GM19351 (cell line): ENCODE data around the gene OR2B2.
A peak's percentile ranks its signal among the peaks of the same experiment; 100 is the strongest.

Experiments
- ATAC-seq: cut with Tn5 transposase; IDR thresholded peaks from one replicate; pipeline ENCODE4 v1.9.1; 2021; ENCODE audit warnings: mild to moderate bottlenecking, moderate library complexity; ENCODE audit not compliant: unreplicated experiment

Gene OR2B2

DNA sequence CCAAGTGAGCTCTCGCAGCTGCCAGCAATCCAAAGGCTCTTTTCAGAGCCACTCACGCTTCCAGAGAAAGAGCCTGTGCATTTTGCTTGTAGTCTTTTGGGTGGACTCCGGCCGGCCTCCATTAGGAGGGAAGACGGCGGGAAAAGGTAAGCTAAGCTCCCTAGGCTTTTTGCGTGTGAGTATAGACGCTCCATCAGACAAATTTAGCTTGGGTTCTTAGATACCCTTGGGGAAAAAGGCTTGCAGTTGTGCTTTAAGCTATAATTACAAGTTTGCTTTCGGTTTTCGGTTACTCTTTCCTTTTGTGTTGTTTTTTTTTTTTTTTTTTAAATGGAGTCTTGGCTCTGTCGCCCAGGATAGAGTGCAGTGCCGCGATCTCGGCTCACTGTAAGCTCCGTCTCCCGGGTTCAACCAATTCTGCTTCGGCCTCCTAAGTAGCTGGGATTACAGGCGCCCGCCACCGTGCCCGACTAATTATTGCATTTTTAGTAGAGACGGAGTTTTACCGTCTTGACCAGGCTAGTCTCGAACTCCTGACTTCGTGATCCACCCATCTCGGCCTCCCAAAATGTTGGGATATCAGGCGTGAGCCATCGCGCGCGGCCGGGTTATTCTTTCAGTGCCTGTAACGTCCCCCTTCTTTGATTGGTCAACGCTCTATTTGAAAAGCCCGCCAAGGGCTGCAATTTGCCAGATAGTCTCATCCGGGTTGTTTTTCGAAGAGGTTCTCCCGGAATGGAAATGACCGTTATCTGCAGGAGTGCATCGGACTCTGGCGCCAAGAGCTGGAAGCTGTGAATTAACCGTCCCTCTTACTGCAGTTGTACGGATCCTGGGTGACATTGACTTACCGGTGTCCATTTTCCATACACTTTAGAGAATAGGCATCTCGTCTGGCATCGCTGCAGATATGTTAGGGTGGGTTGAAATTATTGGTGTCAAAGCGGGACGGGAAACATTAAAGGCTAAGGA lies 18.1 kb downstream of the OR2B2 start:
- ATAC-seq: no peak

DNA sequence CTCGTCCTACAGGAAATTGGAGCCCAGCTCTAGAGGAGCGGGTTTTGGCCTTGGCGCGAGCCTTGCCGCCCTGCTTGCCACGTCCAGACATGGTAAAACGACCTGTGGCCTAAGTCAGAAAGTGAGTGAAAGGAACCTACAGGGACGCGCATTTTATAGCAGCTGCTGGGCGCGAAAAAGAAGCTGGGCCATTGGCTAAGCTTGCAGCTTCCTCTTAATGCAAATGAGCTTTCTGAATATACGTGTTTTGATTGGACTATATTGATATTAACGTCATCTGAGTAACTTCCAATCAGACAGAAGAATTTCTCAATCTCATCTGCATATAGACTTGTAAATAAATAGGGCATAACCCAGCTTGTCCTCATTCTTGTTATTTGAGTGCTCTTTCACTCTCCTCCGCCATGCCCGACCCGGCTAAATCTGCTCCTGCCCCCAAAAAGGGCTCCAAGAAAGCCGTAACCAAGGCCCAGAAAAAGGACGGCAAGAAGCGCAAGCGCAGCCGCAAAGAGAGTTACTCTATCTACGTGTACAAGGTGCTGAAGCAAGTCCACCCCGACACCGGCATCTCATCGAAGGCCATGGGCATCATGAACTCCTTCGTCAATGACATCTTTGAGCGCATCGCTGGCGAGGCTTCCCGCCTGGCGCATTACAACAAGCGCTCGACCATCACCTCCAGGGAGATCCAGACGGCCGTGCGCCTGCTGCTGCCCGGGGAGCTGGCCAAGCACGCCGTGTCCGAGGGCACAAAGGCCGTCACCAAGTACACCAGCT lies 18.9 kb downstream of the OR2B2 start:
- peak; percentile 45 for ATAC-seq

DNA sequence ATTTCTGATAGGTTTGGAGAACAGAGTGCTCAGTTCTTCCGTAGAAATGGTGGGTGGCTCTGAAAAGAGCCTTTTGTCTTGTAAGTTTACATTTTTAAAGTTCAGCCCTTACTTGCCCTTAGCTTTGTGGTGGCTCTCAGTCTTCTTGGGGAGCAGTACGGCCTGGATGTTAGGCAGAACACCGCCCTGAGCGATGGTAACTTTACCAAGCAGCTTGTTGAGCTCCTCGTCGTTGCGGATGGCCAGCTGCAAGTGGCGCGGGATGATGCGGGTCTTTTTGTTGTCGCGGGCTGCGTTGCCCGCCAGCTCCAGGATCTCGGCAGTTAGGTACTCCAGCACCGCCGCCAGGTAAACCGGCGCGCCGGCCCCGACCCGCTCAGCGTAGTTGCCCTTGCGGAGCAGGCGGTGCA lies 19.5 kb downstream of the OR2B2 start:
- no peak for ATAC-seq

DNA sequence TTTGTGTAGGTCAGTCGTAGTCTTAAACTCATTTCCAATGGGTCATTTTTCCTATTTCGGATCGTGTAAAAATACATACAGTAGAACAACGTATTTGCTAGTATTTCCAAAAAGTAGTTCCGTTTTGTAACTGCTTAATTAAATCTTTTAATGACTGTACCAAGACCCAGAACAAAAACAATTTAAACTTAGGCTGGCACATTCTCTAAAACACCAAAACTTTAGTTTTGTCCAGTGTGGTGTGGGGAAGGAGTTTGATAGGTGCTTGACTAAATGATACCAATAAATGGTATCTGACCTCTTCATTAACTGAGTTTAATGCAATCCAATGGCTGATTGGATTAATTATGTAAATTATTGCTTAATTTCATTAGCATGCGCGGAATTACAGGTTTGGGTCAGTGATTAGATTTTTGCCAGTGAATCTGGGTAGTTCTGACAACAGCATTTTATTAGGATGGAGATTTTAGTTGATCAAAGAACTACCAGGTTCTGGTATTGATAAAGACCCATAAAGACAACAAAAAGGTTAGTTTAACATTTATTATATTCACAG lies 20.8 kb downstream of the OR2B2 start:
- ATAC-seq: no peak

DNA sequence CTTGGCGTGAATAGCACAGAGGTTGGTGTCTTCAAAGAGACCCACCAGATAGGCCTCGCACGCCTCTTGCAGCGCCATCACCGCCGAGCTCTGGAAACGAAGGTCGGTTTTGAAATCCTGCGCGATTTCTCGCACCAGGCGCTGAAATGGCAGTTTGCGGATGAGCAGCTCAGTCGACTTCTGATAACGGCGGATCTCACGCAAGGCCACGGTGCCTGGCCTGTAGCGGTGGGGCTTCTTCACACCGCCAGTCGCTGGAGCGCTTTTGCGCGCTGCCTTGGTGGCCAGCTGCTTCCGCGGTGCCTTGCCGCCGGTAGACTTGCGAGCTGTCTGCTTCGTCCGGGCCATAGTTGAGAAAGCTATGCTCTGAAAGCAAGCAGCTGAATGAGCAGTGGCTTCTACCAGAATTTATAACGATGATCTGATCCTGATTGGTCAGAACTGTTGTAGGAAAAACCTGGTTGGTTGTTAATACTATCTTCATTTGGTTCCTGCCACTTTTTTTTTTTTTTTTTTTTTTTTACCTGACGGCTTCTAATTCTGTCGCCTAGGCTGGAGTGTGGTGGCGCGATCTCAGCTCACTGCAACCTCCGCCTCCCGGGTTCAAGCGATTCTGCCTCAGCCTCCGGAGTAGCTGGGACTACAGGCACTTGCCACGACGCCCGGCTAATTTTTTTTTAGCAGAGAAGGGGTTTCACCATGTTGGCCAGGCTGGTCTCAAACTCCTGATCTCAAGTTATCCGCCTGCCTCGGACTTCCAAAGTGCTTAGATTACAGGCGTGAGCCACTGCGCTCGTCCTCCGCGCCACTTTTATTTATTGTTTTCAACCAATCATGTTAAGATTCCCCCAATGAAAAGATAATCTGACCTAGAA lies 21.5 kb downstream of the OR2B2 start:
- ATAC-seq: peak; percentile 43

DNA sequence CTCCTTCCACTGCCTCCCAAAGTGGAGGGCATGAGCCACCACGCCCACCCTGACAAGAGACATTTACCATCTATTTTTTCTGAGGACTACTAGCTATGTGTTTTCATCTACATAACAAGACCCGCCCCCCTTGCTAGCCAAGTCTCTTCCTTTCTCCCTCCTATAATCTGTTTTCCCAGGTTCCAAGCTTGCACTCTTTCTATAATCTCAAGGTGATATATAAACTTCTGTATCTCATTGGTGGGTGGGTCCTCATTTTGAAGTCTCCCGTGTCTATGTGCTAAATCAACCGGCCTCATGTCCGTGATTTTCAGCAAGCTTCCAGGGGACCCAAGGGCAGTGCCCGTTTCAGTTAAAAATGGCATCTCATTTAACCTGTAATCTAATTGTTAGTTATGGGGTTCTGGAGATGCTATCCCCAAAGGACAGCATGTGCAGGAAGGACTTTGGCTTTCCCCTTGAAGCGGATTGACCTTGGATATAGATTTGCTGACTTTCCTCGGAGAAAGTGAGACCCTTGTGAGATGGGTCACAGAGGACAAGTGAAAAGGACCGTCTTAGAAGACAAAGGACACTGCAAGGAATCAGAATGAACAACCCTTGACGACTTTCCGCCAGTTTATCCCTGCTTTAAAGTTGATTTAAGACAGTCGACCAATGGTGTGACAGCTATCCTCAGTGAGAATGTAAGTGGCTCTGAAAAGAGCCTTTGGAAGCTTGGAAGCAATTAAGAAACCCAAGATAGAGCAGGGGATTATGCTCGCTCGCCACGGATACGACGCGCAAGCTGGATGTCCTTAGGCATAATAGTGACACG lies 22.4 kb downstream of the OR2B2 start:
- ATAC-seq: no peak

DNA sequence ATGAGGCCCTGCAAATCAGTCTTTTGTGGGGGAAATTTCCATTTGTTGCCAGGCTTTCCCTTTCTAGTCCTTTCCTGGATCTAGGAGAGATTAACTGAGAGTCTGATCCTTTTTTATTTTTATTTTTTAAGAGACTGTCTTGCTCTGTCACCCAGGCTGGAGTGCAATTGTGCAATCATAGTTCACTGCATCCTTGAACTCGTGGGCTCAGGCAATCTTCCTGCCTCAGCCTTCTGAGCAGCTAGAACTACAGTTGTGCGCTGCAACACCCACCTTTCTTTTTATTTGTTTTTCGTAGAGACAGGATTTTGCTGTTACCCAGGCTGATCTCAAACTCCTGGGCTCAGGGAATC lies 22.9 kb downstream of the OR2B2 start:
- ATAC-seq: no peak

DNA sequence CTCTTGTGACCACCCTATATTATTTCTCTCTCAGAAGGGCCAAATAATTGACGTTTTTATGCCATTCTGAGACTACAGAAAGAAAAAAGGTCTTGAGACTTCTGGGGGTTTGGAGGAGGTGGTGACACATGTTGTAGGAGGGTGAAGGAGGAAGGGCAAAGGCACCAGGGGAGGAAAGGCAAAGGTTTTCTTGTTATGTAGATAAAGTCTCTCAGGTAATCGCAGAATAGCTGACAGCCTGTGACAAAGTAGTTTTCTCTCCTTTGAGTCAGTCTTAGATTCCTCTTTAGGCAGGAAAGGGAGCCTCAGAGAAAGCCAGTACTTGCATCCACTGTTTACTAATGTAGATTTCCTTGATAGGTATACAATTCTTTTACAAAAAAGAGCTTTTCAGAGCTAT lies 23.6 kb downstream of the OR2B2 start:
- no peak for ATAC-seq

DNA sequence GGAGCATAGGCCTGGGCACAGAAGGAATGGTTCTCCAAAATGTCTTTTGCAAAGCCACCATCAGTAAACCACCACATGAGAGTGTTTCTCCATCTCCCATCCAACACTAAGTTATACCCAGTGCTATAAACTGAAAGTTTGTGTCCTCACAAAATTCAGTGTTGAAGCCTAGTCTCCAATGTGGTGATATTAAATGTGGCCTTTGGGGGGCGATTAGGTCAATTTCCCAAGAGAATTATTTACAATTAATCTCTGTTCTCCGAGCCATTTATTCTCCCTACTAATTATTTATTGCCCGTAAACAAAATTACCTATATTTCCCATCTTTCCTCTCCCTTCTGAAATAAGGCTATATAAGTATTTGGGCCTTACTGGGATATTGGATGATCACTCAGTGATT lies 26.1 kb downstream of the OR2B2 start:
- ATAC-seq: no peak

DNA sequence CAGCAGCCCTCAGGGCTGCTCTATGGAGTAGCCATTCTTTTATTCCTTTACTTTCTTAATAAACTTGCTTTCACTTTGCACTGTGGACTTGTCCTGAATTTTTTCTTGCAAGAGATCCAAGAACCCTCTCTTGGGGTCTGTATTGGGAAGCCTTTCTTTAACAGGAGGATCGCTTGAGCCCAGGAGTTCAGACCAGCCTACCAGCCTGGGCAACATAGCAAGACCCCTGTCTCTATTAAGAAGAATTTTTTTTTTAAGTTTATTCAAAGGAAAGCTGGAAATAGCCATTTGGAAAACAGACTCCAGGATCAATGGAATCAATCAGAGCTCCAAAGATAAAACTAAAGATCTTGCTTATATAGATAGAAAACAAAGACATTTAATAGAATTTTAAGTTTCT lies 29.1 kb downstream of the OR2B2 start:
- no peak for ATAC-seq

DNA sequence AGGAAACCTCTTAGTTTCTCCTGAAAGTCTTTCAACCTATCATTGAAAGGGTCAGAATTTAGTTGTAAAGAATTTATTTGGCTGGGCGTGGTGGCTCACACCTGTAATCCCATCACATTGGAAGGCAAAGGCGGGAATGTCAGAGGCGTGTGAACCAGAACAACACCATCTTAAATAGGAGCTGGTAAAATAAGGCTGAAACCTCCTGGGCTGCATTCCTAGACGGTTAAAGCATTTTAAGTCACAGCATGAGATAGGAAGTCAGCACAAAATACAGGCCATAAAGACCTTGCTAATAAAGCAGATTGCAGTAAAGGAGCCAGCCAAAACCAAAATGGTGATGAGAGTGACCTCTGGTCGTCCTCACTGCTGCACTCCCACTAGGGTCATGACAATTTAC lies 29.6 kb downstream of the OR2B2 start:
- ATAC-seq: no peak

DNA sequence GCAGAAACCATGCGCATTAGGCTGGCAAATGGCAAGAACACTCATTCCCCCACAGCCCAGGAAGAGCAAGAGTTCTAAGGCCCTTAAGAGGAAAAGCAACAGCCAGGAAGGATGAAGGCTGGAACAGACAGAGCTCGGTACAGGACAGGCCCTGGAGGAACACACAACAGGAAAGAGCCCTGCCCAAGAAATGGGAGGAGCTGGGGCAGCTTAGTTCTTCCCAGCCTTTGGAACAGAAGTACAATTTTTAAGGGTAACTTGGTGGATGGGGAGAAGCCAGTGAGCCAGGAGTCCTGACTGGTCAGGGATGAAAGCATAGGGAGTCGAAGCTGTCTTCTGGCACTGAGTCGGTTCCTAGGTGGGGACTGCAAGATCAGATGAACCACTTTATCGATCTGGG lies 32.4 kb downstream of the OR2B2 start:
- no peak for ATAC-seq

DNA sequence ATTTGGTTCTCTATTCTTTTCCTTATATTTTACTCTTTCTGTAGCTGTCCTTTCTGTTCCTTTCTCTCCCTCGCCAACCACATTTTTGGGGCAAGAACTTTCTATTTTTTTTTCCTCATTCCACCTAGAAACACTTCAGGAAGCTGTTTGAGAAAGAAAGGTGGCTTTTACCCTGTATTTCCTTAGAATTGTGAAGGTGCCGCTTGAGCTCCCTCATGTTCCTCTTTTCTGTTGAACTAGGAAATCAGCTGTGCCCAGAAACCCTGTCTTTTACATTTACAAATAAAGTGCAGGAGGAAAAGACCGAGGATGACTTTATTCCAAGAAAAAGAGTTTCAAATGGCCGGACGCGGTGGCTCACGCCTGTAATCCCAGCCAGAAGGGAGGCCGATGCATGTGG lies 38.2 kb downstream of the OR2B2 start:
- ATAC-seq: no peak

DNA sequence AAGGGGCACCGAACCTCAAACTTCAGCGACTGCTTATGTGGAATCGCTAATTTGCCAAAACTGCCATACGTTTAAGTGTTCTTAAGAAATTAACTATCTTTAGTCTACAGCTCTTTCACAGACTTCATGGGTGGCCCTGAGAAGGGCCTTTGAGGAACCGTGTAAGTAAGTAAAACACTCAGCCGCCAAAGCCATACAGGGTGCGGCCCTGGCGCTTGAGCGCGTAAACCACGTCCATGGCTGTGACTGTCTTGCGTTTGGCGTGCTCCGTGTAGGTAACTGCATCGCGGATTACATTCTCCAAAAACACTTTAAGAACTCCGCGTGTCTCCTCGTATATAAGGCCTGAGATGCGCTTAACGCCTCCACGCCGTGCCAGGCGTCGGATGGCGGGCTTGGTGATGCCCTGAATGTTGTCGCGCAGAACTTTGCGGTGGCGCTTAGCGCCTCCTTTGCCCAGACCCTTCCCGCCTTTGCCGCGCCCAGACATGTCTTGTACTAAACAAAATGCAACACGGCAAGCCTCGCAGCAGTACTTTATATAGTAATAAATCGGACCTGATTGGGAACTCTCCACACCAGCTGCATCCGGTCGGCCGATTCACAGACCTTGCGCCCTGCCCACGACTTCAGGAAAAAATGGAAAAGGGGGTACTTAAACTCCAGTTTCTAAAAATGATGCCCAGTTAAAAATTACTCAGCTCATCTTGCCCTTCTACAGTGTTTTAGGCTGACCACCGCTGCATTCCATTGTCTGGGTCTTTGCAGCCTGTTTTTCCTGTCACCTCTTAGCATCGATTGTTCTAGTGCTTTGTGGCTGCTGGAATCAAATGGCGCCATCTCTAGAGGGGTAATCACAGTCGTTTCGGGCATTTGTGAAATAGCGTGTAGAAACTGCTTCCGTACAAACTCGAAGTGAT lies 38.9 kb downstream of the OR2B2 start:
- peak; percentile 40 for ATAC-seq

DNA sequence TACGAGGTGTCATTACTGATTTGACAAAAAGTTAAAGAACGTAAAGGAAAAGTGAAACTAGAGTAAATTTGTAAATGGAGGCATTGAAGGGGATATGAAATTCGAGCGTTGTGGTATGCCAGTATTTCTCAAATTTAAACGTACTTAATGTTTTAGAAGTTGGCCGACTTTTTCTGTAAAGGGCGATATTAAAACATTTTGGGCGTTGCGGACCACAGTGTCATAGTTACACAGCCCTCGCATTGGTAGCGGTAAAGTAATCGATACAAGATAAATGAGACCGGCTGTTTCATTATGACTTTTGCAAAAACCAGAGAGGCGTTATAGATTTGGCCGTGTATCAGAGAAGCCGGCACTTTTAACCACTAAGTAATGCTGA lies 39.6 kb downstream of the OR2B2 start:
- ATAC-seq: peak; percentile 28

DNA sequence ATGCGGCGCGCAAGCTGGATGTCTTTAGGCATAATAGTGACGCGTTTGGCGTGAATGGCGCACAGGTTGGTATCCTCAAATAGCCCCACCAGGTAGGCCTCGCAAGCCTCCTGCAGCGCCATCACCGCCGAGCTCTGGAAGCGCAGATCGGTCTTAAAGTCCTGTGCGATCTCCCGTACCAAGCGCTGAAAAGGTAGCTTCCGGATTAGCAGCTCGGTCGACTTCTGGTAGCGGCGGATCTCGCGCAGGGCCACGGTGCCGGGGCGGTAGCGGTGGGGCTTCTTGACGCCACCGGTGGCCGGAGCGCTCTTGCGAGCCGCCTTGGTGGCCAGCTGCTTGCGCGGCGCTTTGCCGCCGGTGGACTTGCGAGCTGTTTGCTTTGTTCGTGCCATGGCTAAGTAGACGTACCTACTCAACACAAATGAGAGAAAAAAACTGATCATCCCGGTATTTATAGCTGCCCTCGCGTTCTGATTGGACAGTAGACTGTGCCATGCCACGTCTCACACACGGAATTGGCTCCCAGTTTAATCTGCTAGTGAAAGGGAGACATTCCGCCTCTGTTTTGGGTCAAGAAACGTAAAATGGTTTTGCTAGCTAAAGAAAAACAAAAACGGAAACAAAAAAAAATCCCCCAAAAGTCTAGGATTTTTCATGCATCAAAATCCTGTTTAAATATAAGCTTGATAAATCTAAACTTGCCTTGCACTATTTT lies 40.1 kb downstream of the OR2B2 start:
- ATAC-seq: peak; percentile 55

DNA sequence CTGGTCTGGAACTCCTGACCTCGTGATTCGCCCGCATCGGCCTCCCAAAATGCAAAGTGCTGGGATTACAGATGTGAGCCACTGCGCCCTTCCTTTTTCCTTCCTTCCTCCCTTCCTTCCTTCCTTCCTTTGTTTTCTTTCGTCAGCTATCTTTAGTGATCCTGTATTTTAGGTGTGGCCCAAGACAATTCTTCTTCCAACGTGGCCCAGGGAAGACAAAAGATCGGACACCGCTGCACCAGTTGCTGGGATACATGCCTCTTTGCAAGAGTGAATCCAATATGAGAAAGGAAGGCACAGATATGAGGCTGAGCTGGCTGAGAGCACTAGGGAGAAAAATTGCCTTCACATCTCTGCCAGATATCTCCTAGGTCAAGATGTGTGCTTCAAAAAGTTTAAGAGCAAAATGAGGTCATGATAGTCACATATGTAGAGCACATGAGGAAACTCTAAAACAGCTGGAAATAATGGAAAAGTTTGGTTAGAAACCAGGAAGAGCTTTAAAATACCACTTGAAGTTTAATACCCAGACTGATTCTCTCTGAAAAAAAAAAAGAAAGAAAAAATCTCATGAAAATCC lies 41.8 kb downstream of the OR2B2 start:
- no peak for ATAC-seq

DNA sequence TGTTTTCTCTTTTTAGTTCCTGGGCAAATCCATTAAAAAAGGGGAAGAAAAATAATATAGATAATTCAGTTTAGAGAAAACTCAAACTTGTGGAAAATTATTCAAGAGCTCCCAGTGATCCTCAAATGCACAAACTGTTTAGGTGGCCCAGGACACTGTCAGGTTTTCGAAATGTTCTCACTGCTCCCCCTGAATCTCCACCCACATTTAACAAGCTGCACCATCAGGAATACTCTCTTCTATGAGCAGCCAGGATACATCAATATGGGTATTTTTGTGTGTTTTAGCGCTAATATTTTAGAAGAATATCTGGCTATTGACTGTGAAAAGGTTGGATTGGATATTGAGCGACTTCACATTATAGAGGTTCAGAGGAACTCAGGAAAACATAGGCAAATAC lies 43.9 kb downstream of the OR2B2 start:
- ATAC-seq: no peak
